Endothelial cell (in vitro differentiated cells): ENCODE measurements around the gene MIB1. TPM values are rescaled to one million over a fixed set of nuclear protein-coding genes. Genes with fewer than 3 reads are reported as not detected.

Experiments used
- DNase-seq: peaks from one replicate; pipeline ENCODE4 v3.0.0; 2021; ENCODE audit warnings: low spot score
- H3K27ac Mint-ChIP-seq: one replicate; pipeline ENCODE4 v1.8.0; 2021; ENCODE audit warnings: mixed read lengths, inconsistent platforms; ENCODE audit not compliant: unreplicated experiment
- H3K27me3 Mint-ChIP-seq: one replicate; pipeline ENCODE4 v1.8.0; 2021; ENCODE audit warnings: mild to moderate bottlenecking, moderate library complexity, mixed read lengths, inconsistent platforms; ENCODE audit not compliant: unreplicated experiment
- H3K36me3 Mint-ChIP-seq: one replicate; pipeline ENCODE4 v1.8.0; 2021; ENCODE audit warnings: mild to moderate bottlenecking, low read depth, mixed read lengths, inconsistent platforms; ENCODE audit not compliant: unreplicated experiment
- H3K4me1 Mint-ChIP-seq: one replicate; pipeline ENCODE4 v1.8.0; 2021; ENCODE audit warnings: mild to moderate bottlenecking, mixed read lengths, inconsistent platforms; ENCODE audit not compliant: unreplicated experiment
- H3K4me3 Mint-ChIP-seq: one replicate; pipeline ENCODE4 v1.8.0; 2021; ENCODE audit warnings: mild to moderate bottlenecking, mixed read lengths, inconsistent platforms; ENCODE audit not compliant: unreplicated experiment
- H3K9me3 Mint-ChIP-seq: one replicate; pipeline ENCODE4 v1.8.0; 2021; ENCODE audit warnings: mixed read lengths, inconsistent platforms; ENCODE audit not compliant: unreplicated experiment
- CTCF ChIP-seq: fragments of 200-600 bp; sonication (generic); IDR thresholded peaks from one replicate; pipeline ENCODE4 v1.5.0; 2021; ENCODE audit warnings: antibody characterized with exemption; ENCODE audit not compliant: unreplicated experiment
- total RNA-seq: library from RNA; stranded (reverse); fragmentation: NEBNext Ultra II Directional; extraction: Animal tissue kit (Norgen Biotek cat#: 25700); gene quantifications from one replicate; pipeline ENCODE4 v1.2.1, GENCODE V29; 2021; ENCODE audit not compliant: unreplicated experiment

The MIB1 gene
- total RNA-seq, 1 donor from 2014 or later = 62.8 TPM

- Mint-ChIP-seq H3K27me3 (peaks cover 3% of the 10 kb centered on the region), H3K36me3 (peaks cover 31% of the 10 kb centered on the region), H3K27ac (no peak overlapping the region), H3K4me1 (no peaks in the 10 kb centered on the region), H3K9me3 (no peaks in the 10 kb centered on the region), H3K4me3 (peak overlapping the region; percentile 47)
- no peak for TF ChIP-seq CTCF
- no peak for DNase-seq
Measured at GRCh38 chr18:21809725-21810124, 69.1 kb downstream of the MIB1 start.

- Mint-ChIP-seq H3K9me3 (no peaks in the 10 kb centered on the region), H3K27me3 (peaks cover 4% of the 10 kb centered on the region), H3K36me3 (peaks cover 19% of the 10 kb centered on the region), H3K4me3 (no peak overlapping the region), H3K4me1 (no peaks in the 10 kb centered on the region), H3K27ac (no peak overlapping the region)
- DNase-seq = no peak
- no peak for TF ChIP-seq CTCF
Measured at GRCh38 chr18:21815101-21815500, 74.5 kb downstream of the MIB1 start.

GRCh38 chr18:21820033-21820810 is 79.6 kb downstream of the MIB1 start:
- no peaks in the 10 kb centered on the region for H3K4me1 Mint-ChIP-seq
- H3K36me3 Mint-ChIP-seq = peaks cover 11% of the 10 kb centered on the region
- H3K27ac Mint-ChIP-seq = no peak overlapping the region
- H3K27me3 Mint-ChIP-seq = peaks cover 4% of the 10 kb centered on the region
- H3K4me3 Mint-ChIP-seq = no peak overlapping the region
- H3K9me3 Mint-ChIP-seq = no peaks in the 10 kb centered on the region
- no peak for DNase-seq
- TF ChIP-seq CTCF = peak; percentile 46

GRCh38 chr18:21820811-21821143 is 80.2 kb downstream of the MIB1 start:
- H3K4me3 Mint-ChIP-seq = no peak overlapping the region
- no peak overlapping the region for H3K27ac Mint-ChIP-seq
- no peaks in the 10 kb centered on the region for H3K9me3 Mint-ChIP-seq
- TF ChIP-seq CTCF = no peak
- H3K27me3 Mint-ChIP-seq = peaks cover 4% of the 10 kb centered on the region
- peaks cover 11% of the 10 kb centered on the region for H3K36me3 Mint-ChIP-seq
- no peak for DNase-seq
- no peaks in the 10 kb centered on the region for H3K4me1 Mint-ChIP-seq

GRCh38 chr18:21823848-21824247 is 83.3 kb downstream of the MIB1 start:
- no peaks in the 10 kb centered on the region for H3K9me3 Mint-ChIP-seq
- H3K4me3 Mint-ChIP-seq = no peak overlapping the region

More at GRCh38 chr18:21823848-21824247, 83.3 kb downstream of the MIB1 start:
- no peak overlapping the region for H3K27ac Mint-ChIP-seq
- no peaks in the 10 kb centered on the region for H3K36me3 Mint-ChIP-seq
- no peak for TF ChIP-seq CTCF
- DNase-seq = no peak
- H3K4me1 Mint-ChIP-seq = no peaks in the 10 kb centered on the region
- H3K27me3 Mint-ChIP-seq = no peaks in the 10 kb centered on the region
